HEK293 (cell line): ENCODE results near the gene LYPD4.

Experiments used
- ATF2 ChIP-seq: fragments of 450-650 bp; formaldehyde crosslinking; IDR thresholded peaks from 2 replicates; pipeline ENCODE4 v1.5.1; 2016; ENCODE audit warnings: missing biosample characterization, missing genetic modification characterization, low read depth
- CTCF ChIP-seq: fragments of 450-650 bp; formaldehyde crosslinking; IDR thresholded peaks from 2 replicates; pipeline ENCODE4 v1.5.1; 2016; ENCODE audit warnings: missing biosample characterization, missing genetic modification characterization
- GLI2 ChIP-seq: fragments of 450-650 bp; formaldehyde crosslinking; IDR thresholded peaks from 2 replicates; pipeline ENCODE4; 2017; ENCODE audit warnings: missing biosample characterization, missing genetic modification characterization, low read depth, borderline replicate concordance
- HIC1 ChIP-seq: fragments of 450-650 bp; formaldehyde crosslinking; IDR thresholded peaks from 2 replicates; pipeline ENCODE4 v1.5.1; 2016; ENCODE audit warnings: missing biosample characterization, missing genetic modification characterization
- HOXA7 ChIP-seq: sonication (generic); formaldehyde crosslinking; IDR thresholded peaks from 2 replicates; pipeline ENCODE4 v1.8.1; 2022; ENCODE audit warnings: missing genetic modification reagents, borderline replicate concordance
- RBAK ChIP-seq: fragments of 450-650 bp; formaldehyde crosslinking; IDR thresholded peaks from 2 replicates; pipeline ENCODE4 v1.5.1; 2016; ENCODE audit warnings: missing biosample characterization, missing genetic modification characterization
- SP3 ChIP-seq: fragments of 450-650 bp; formaldehyde crosslinking; IDR thresholded peaks from 2 replicates; pipeline ENCODE4 v1.5.1; 2016; ENCODE audit warnings: missing biosample characterization, missing genetic modification characterization
- YY1 ChIP-seq: fragments of 450-650 bp; formaldehyde crosslinking; IDR thresholded peaks from 2 replicates; pipeline ENCODE4 v1.5.1; 2018; ENCODE audit warnings: missing biosample characterization, missing genetic modification characterization
- ZBTB1 ChIP-seq: fragments of 450-650 bp; formaldehyde crosslinking; IDR thresholded peaks from 2 replicates; pipeline ENCODE4 v1.5.1; 2016; ENCODE audit warnings: missing biosample characterization, missing genetic modification characterization
- ZBTB10 ChIP-seq: fragments of 450-650 bp; formaldehyde crosslinking; IDR thresholded peaks from 2 replicates; pipeline ENCODE4 v1.5.1; 2016; ENCODE audit warnings: missing biosample characterization, missing genetic modification characterization
- ZNF10 ChIP-seq: fragments of 450-650 bp; formaldehyde crosslinking; IDR thresholded peaks from 2 replicates; pipeline ENCODE4 v1.5.1; 2017; ENCODE audit warnings: missing biosample characterization, missing genetic modification characterization
- ZNF138 ChIP-seq: fragments of 450-650 bp; formaldehyde crosslinking; IDR thresholded peaks from 2 replicates; pipeline ENCODE4 v1.5.1; 2016; ENCODE audit warnings: missing biosample characterization, missing genetic modification characterization, borderline replicate concordance
- ZNF23 ChIP-seq: fragments of 450-650 bp; formaldehyde crosslinking; IDR thresholded peaks from 2 replicates; pipeline ENCODE4 v1.5.1; 2016; ENCODE audit warnings: missing biosample characterization, missing genetic modification characterization, borderline replicate concordance
- ZNF266 ChIP-seq: fragments of 450-650 bp; formaldehyde crosslinking; IDR thresholded peaks from 2 replicates; pipeline ENCODE4 v1.5.1; 2016; ENCODE audit warnings: missing biosample characterization, missing genetic modification characterization, low read depth

- no peak for TF ChIP-seq SP3 (tag by site-specific recombination)
- TF ChIP-seq GLI2 (tag by site-specific recombination), result no peak
- no peak for TF ChIP-seq ZNF10 (tag by site-specific recombination)
- no peak for TF ChIP-seq RBAK (tag by site-specific recombination)
- no peak for TF ChIP-seq CTCF (tag by site-specific recombination)
- TF ChIP-seq YY1 (tag by site-specific recombination), result no peak
- no peak for TF ChIP-seq ZNF23 (tag by site-specific recombination)
- no peak for TF ChIP-seq ZNF266 (tag by site-specific recombination)
- no peak for TF ChIP-seq ZBTB10 (tag by site-specific recombination)
- no peak for TF ChIP-seq HOXA7 (CRISPR knock-in tag)
- TF ChIP-seq ZNF138 (tag by site-specific recombination), result no peak
- no peak for TF ChIP-seq HIC1 (tag by site-specific recombination)
- no peak for TF ChIP-seq ZBTB1
- no peak for TF ChIP-seq ATF2
Observed at GRCh38 chr19:41862445-41862986, 18.0 kb upstream of the LYPD4 start.
